Ectodermal cell (in vitro differentiated cells): ENCODE measurements around the gene DPEP1.

Experiments used
- H3K27ac ChIP-seq: 2 replicates; pipeline ENCODE4 v1.7.0; 2013; ENCODE audit warnings: mild to moderate bottlenecking, low read depth, low read length; ENCODE audit not compliant: insufficient read depth, poor library complexity, severe bottlenecking
- H3K27me3 ChIP-seq: 2 replicates; pipeline ENCODE4 v1.7.0; 2013; ENCODE audit warnings: mild to moderate bottlenecking, low read length; ENCODE audit not compliant: insufficient read depth, control insufficient read depth, poor library complexity, severe bottlenecking
- H3K36me3 ChIP-seq: one replicate; pipeline ENCODE4 v1.7.0; 2013; ENCODE audit warnings: low read length; ENCODE audit not compliant: control insufficient read depth, insufficient read depth
- H3K4me1 ChIP-seq: one replicate; pipeline ENCODE4 v1.7.0; 2013; ENCODE audit warnings: low read length; ENCODE audit not compliant: control insufficient read depth, insufficient read depth
- H3K4me3 ChIP-seq: 2 replicates; pipeline ENCODE4 v1.7.0; 2013; ENCODE audit warnings: low read depth, low read length, control low read depth; ENCODE audit not compliant: insufficient read depth
- H3K9me3 ChIP-seq: 2 replicates; pipeline ENCODE4 v1.7.0; 2013; ENCODE audit warnings: mild to moderate bottlenecking, low read length, moderate library complexity; ENCODE audit not compliant: control insufficient read depth
- WGBS, 2 experiments: methylation state at CpG; one replicate each; pipeline ENCODE4 v1.1.7; 2013; ENCODE audit warnings: missing lambda C conversion rate in 2 of 2; 5-methylcytosine and 5-hydroxymethylcytosine counted together

The DPEP1 gene

DNA sequence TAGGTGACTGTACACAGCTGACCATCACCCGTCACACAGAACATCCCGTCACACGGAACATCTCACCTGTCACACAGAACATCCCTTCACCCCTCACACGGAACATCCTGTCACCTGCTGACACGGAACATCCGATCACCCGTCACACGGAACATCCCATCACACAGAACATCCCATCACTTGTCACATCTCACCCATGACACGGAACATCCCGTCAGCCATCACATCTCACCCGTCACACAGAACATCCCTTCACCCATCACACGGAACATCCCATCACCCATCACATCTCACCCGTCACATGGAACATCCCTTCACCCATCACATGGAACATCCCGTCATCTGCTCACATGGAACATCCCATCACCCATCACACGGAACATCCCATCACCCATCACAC is 34.1 kb upstream of the DPEP1 start:
- no peak overlapping the region for H3K27ac ChIP-seq
- no peaks in the 10 kb centered on the region for H3K4me1 ChIP-seq
- H3K27me3 ChIP-seq = peaks cover 37% of the 10 kb centered on the region
- H3K36me3 ChIP-seq = no peaks in the 10 kb centered on the region
- H3K9me3 ChIP-seq = no peaks in the 10 kb centered on the region
- 89 to 90% methylated on average over 15 of the region's 15 CpGs for WGBS, 2 experiments
- H3K4me3 ChIP-seq = no peak overlapping the region

GRCh38 chr16:89581045-89581695 is 32.3 kb upstream of the DPEP1 start:
- Histone ChIP-seq H3K27me3 (peaks cover 19% of the 10 kb centered on the region), H3K9me3 (no peaks in the 10 kb centered on the region), H3K36me3 (no peaks in the 10 kb centered on the region), H3K27ac (no peak overlapping the region), H3K4me1 (no peaks in the 10 kb centered on the region), H3K4me3 (no peak overlapping the region)
- WGBS, 2 experiments = 84 to 86% methylated on average over 33 of the region's 33 CpGs

- 84% methylated on average over 15 of the region's 15 CpGs for WGBS, 2 experiments
- Histone ChIP-seq H3K27ac (no peak overlapping the region), H3K4me3 (no peak overlapping the region), H3K4me1 (no peaks in the 10 kb centered on the region), H3K36me3 (no peaks in the 10 kb centered on the region), H3K9me3 (no peaks in the 10 kb centered on the region), H3K27me3 (peaks cover 10% of the 10 kb centered on the region)
These were observed 31.4 kb upstream of the DPEP1 start for GRCh38 chr16:89581861-89582563.

DNA sequence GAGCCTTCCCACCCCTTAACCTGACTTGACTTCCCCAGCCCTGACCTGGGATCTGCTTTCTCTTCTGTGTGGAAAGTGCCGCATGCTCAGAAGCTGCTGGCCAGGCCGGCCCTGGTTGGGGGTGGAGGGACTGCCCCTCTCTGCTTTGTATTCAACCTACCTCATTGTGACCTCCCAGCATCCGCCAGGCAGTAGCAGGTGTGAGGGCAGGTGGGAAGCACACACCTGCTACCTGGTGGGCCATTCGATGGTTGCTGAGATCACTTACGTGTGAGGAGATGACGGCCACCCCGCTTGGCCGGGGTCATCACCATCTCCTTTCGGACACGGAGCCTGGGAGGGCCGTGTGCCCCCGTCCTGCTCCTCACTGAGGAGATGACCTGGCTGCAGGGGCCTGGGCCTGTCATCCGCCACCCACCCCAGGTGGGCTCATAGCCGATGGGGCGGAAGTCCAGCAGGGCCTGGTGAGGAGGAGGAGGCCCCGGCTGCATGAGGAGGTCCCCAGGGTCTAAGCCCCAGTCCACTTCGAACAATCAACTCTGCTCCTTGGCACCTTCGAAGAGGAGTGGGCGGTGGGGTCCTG is 30.7 kb upstream of the DPEP1 start:
- Histone ChIP-seq H3K27me3 (peaks cover 3% of the 10 kb centered on the region), H3K9me3 (no peaks in the 10 kb centered on the region), H3K36me3 (no peaks in the 10 kb centered on the region), H3K27ac (no peak overlapping the region), H3K4me3 (no peak overlapping the region), H3K4me1 (no peaks in the 10 kb centered on the region)
- 91 to 92% methylated on average over 19 of the region's 19 CpGs for WGBS, 2 experiments

DNA sequence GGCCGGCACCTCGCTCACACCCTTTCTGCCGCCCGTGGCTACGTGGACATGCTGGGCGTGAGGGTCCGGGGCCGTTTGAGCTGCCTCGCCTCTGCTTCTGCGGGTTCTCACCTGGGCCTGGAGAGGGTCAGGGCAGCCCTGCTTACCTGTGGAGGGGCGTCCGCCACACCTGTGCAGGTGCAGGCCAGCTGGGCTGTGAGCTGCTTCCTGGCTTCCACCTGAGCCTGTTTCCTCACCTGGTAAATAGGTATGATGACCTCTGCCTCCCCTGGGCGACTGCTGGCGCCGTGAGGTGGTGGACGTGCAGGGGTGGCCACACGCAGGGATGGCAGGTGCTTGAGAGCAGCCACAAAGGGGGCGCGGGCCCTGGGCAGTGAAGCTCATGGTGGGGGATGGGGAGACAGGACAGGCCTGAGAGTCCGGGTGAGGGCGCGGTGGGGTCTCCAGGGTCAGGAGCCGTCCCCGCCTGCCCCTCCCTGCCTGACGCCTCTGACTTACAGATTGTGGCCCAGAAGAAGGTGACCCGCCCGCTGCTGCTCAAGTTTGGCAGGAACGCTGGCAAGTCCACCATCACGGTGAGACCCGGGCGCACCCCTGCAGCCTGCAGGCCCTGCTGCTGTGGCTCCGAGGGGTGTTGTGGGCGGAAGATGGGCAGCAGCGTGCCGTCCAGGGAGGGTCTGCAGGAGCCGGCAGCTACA is 30.1 kb upstream of the DPEP1 start:
- H3K4me1 ChIP-seq = no peaks in the 10 kb centered on the region
- no peak overlapping the region for H3K4me3 ChIP-seq
- no peaks in the 10 kb centered on the region for H3K36me3 ChIP-seq
- H3K27ac ChIP-seq = no peak overlapping the region
- H3K9me3 ChIP-seq = no peaks in the 10 kb centered on the region
- H3K27me3 ChIP-seq = no peaks in the 10 kb centered on the region
- 92% methylated on average over 36 of the region's 36 CpGs for WGBS, 2 experiments

DNA sequence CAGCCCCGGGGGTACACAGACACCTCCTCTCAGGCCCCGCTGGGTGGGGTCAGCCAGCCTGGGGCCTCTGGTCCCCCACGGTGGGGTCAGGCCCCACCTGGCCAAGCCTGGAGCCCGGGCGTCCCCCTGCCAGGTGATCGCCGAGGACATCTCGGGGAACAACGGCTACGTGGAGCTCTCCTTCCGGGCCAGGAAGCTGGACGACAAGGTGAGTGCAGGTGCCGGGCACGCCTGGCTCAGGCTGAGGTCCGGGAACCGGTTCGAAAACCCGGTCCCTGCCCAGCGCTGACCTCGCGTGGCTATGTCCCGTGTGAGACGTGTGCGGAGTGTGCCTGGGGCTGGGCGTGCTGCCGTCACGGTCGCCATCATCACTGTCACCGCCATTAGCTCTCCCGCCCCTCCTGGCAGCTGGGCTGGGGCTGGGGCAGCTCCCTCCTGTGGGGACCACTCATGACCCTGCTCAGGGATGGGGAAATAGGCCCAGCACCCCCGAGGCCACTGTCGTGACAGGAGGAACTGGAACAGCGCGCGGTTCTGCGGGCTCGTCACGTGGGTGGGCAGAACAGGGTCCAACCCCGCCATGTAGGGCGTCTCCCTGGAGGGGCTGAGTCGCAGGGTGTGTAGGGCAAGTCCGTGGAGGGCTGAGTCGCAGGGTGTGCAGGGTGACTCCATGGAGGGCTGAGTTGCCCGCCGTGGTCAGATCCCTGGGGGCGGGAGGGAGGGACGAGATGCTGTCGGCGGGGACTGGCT is 29.4 kb upstream of the DPEP1 start:
- Histone ChIP-seq H3K27ac (no peak overlapping the region), H3K9me3 (no peaks in the 10 kb centered on the region), H3K4me3 (no peak overlapping the region), H3K27me3 (no peaks in the 10 kb centered on the region), H3K4me1 (no peaks in the 10 kb centered on the region), H3K36me3 (no peaks in the 10 kb centered on the region)
- WGBS, 2 experiments = 91 to 92% methylated on average over 49 of the region's 49 CpGs

GRCh38 chr16:89584768-89585549 is 28.5 kb upstream of the DPEP1 start:
- no peaks in the 10 kb centered on the region for H3K4me1 ChIP-seq
- no peak overlapping the region for H3K4me3 ChIP-seq
- H3K27ac ChIP-seq = no peak overlapping the region
- no peaks in the 10 kb centered on the region for H3K36me3 ChIP-seq
- H3K27me3 ChIP-seq = no peaks in the 10 kb centered on the region
- WGBS, 2 experiments = 80 to 81% methylated on average over 25 of the region's 25 CpGs
- no peaks in the 10 kb centered on the region for H3K9me3 ChIP-seq

GRCh38 chr16:89586218-89586617 is 27.2 kb upstream of the DPEP1 start:
- Histone ChIP-seq H3K4me3 (no peak overlapping the region), H3K4me1 (no peaks in the 10 kb centered on the region), H3K27ac (no peak overlapping the region), H3K36me3 (no peaks in the 10 kb centered on the region), H3K27me3 (no peaks in the 10 kb centered on the region), H3K9me3 (no peaks in the 10 kb centered on the region)
- 90 to 94% methylated on average over 7 of the region's 7 CpGs for WGBS, 2 experiments

DNA sequence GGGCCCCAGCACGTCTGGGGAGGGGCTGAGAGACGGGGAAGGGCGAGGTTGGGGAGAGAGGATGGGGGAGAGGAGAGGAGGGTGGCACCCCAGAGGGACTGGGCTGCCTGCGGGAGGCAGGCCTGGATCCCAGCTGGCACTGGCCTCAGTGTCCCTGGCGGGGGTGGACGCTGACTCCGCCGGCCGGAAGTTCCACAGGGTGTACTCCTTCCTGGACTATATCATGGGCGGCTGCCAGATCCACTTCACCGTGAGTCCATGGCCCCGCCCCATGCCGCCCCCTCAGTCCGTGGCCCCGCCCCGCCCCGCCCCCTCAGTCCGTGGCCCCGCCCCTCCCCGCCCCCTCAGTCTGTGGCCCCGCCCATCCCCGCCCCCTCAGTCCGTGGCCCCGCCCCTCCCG is 26.6 kb upstream of the DPEP1 start:
- H3K4me1 ChIP-seq = no peaks in the 10 kb centered on the region
- no peaks in the 10 kb centered on the region for H3K9me3 ChIP-seq
- H3K36me3 ChIP-seq = no peaks in the 10 kb centered on the region
- H3K27ac ChIP-seq = no peak overlapping the region
- H3K27me3 ChIP-seq = no peaks in the 10 kb centered on the region
- H3K4me3 ChIP-seq = no peak overlapping the region
- WGBS, 2 experiments = 85 to 90% methylated on average over 14 to 17 of the region's 25 CpGs
